Right lobe of liver (tissue), 6 donors: ENCODE data around the gene ZRANB1. TPM values are rescaled to one million over a fixed set of nuclear protein-coding genes. Genes with fewer than 3 reads are reported as not detected.

Source experiments
- ATAC-seq, 4 donors: fragments of 200-7000 bp; cut with Tn5 transposase; one replicate each; pipeline ENCODE4 v1.9.1; 2020; ENCODE audit warnings: mild to moderate bottlenecking in 4 of 4, moderate library complexity in 4 of 4
- DNase-seq, 3 donors: peaks; one replicate each; pipeline ENCODE4 v3.0.0-alpha.2; 2020
- H3K27ac ChIP-seq, 3 donors: fragments of 200-600 bp; one replicate each; pipeline ENCODE4 v1.8.0; 2022
- H3K27me3 ChIP-seq, 2 donors: fragments of 200-600 bp; one replicate each; pipeline ENCODE4 v1.8.0; 2022
- H3K36me3 ChIP-seq, 4 donors: fragments of 200-600 bp; sonication (generic) in 1 of 4; one replicate each; pipeline versions ENCODE4 v1.5.1 to v1.8.0; 2017 to 2022; ENCODE audit warnings: control low read depth in 1 of 4
- H3K4me1 ChIP-seq, 4 donors: fragments of 200-600 bp; sonication (generic) in 1 of 4; one replicate each; pipeline versions ENCODE4 v1.5.1 to v1.8.0; 2017 to 2022; ENCODE audit warnings: control low read depth in 1 of 4
- H3K4me3 ChIP-seq, 3 donors: fragments of 200-600 bp; one replicate each; pipeline ENCODE4 v1.8.0; 2022
- H3K9me3 ChIP-seq, 4 donors: fragments of 200-600 bp; sonication (generic) in 1 of 4; one replicate each; pipeline versions ENCODE4 v1.5.1 to v1.8.0; 2017 to 2022; ENCODE audit warnings: control low read depth in 1 of 4
- POLR2A ChIP-seq: fragments of 450-650 bp; IDR thresholded peaks from one replicate; pipeline ENCODE4 v1.6.1; 2017; ENCODE audit warnings: antibody characterized with exemption, mild to moderate bottlenecking
- WGBS: methylation state at CpG from one replicate; pipeline ENCODE4 v1.1.6; 2018; ENCODE audit warnings: low coverage, low lambda C conversion rate; ENCODE audit not compliant: insufficient coverage; ENCODE audit errors: missing lambda C conversion rate; 5-methylcytosine and 5-hydroxymethylcytosine counted together
- intact Hi-C, 2 donors: fragments of 100-400 bp; cut with DNase I; formaldehyde crosslinking; loops; one replicate each; pipeline versions ENCODE4 v1.11.2 to v1.14.1; 2022
- total RNA-seq, 6 experiments: library from RNA; depleted of rRNA in 2 of 6; stranded (reverse); fragments of >200 nt in 2 of 6; fragmentation: NEBNext Ultra II Directional in 3 of 6; extraction: Animal tissue kit (Norgen Biotek cat#: 25700) in 3 of 6; gene quantifications; one replicate each; pipeline versions ENCODE4 v1.1.0 to v1.2.4, GENCODE V29; 2016 to 2023
- TF ChIP-seq, protein P1 (sequence below), 4 donors: fragments of 200-600 bp in 3 of 4; fragments of 450-650 bp in 1 of 4; IDR thresholded peaks; one replicate each; pipeline versions ENCODE4 v1.5.1 to v1.8.0; 2016 to 2022; ENCODE audit warnings: antibody characterized with exemption in 4 of 4, mild to moderate bottlenecking in 2 of 4
- donor health status: DM: no; HTN: yes; CAD: no.
- donor health status: DM: no; HTN: no; CAD: no.
- donor health status: DM: no; HTN: no; CAD: no.
- donor health status: DM: no; HTN: yes; CAD: no.
- donor health status: DM: no; HTN: yes; CAD: no.

The ZRANB1 gene
- total RNA-seq, 6 experiments from 2014 or later, result 8.6 to 17.6 (median 11.6) TPM

DNA sequence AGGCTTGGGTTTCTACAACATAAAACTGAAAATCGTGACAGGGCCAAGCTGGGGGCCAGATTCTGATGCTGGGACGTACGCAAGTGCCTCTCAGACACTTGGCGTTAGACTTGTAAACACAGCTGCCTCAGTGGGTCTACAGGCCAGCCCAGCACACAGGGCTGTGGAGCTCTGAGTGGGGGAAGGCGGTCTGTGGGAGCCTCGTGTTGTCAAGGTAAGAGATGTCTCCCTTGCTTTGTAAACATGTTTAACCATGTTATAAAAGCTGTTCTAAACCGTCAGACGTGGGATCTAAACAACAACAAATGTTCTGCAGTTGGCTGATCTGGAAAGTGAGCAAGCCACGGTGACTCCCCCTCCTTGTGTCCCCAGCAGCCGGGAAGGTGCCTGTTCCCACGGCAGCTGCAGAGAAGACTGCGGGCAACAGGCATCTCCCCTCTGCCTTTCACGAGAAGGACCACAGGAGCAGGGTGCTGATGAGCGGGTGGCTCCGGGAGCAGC lies 67.8 kb downstream of the ZRANB1 start:
- no peaks in the 10 kb centered on the region for H3K4me1 ChIP-seq
- H3K4me3 ChIP-seq, result no peak overlapping the region
- DNase-seq (peak in 1 of 3 donors; percentile 25), ATAC-seq (no peak)
- H3K9me3 ChIP-seq, result no peaks in the 10 kb centered on the region
- H3K27ac ChIP-seq, result no peak overlapping the region
- no peak for TF ChIP-seq POLR2A
- TF ChIP-seq, protein P1, sequence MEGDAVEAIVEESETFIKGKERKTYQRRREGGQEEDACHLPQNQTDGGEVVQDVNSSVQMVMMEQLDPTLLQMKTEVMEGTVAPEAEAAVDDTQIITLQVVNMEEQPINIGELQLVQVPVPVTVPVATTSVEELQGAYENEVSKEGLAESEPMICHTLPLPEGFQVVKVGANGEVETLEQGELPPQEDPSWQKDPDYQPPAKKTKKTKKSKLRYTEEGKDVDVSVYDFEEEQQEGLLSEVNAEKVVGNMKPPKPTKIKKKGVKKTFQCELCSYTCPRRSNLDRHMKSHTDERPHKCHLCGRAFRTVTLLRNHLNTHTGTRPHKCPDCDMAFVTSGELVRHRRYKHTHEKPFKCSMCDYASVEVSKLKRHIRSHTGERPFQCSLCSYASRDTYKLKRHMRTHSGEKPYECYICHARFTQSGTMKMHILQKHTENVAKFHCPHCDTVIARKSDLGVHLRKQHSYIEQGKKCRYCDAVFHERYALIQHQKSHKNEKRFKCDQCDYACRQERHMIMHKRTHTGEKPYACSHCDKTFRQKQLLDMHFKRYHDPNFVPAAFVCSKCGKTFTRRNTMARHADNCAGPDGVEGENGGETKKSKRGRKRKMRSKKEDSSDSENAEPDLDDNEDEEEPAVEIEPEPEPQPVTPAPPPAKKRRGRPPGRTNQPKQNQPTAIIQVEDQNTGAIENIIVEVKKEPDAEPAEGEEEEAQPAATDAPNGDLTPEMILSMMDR (IDR thresholded peaks at IDR 0.05), result no peak
- intact Hi-C loops, result no loop called here
- no peaks in the 10 kb centered on the region for H3K27me3 ChIP-seq
- H3K36me3 ChIP-seq, result no peaks in the 10 kb centered on the region
- WGBS, result 33% methylated on average over 1 of the region's 15 CpGs

DNA sequence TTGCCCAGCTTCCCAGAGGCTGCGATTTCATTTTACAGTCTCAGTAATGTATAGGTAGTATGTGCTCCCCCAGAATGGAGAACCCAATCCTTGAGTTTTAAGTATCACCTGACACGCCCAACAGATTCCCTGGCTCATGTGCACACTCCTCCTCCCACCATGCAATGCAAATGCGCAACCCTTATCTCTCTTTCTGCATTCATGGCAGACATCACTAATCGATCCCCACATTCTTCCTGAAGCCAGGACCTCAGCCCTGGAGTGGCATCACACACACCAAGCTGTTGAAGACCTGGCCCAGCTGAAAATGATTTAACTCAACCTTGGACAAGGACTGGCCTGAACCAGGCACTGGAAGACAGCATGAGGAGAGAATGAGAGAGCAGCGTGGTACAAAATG lies 68.4 kb downstream of the ZRANB1 start:
- 88% methylated on average over 5 of the region's 5 CpGs for whole genome bisulfite sequencing
- intact Hi-C loops, result no loop called here
- H3K9me3 ChIP-seq, result no peaks in the 10 kb centered on the region
- no peaks in the 10 kb centered on the region for H3K36me3 ChIP-seq
- no peaks in the 10 kb centered on the region for H3K27me3 ChIP-seq
- no peak overlapping the region for H3K4me3 ChIP-seq
- TF ChIP-seq POLR2A, result no peak
- TF ChIP-seq, protein P1 (IDR thresholded peaks at IDR 0.05), result no peak
- ATAC-seq, result no peak
- DNase-seq, result peak in 1 of 3 donors; percentile 1
- H3K4me1 ChIP-seq, result no peaks in the 10 kb centered on the region
- no peak overlapping the region for H3K27ac ChIP-seq

DNA sequence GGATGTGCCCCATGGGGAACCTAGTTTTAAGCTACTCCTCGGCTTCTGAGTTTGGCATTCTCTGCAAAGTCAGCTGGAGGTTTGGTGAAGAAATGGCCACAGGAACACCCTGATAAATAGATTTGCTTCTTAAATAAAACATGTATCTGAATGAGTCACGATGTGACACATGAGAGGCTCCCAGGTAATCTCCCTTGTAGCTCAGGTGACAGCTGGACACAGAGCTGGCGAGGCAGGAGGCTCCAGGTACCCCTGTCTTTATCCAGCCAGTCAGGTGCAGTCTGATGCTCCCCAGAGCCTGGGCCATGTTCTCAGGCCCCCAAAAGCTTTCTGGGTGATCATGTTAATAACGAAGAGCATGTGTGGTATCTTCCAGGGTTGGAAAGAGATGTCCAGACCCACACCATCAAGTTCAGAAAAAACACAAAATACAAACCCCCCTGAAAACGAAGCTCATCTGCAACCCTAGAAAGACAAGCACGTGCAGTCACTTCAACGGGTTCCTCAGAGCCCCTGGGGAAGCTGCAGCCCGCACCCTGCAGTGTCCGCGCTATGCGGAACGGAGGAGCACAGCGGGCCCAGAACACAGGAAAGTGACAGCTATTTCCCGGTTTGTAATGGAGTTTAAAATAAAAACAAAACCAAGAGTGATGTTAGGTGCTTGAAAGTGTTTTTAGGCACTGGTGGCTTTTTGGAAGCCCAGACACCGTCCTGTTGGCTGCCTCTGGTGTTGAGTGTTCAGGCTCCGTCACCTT lies 69.4 kb downstream of the ZRANB1 start:
- no peaks in the 10 kb centered on the region for H3K36me3 ChIP-seq
- no peaks in the 10 kb centered on the region for H3K9me3 ChIP-seq
- H3K4me1 ChIP-seq, result no peaks in the 10 kb centered on the region
- TF ChIP-seq, protein P1 (IDR thresholded peaks at IDR 0.05), result no peak
- TF ChIP-seq POLR2A, result no peak
- 83% methylated on average over 15 of the region's 16 CpGs for WGBS
- no peak for DNase-seq
- intact Hi-C loops, result no loop called here
- ATAC-seq, result no peak
- H3K27me3 ChIP-seq, result no peaks in the 10 kb centered on the region
- H3K27ac ChIP-seq, result no peak overlapping the region
- H3K4me3 ChIP-seq, result no peak overlapping the region

DNA sequence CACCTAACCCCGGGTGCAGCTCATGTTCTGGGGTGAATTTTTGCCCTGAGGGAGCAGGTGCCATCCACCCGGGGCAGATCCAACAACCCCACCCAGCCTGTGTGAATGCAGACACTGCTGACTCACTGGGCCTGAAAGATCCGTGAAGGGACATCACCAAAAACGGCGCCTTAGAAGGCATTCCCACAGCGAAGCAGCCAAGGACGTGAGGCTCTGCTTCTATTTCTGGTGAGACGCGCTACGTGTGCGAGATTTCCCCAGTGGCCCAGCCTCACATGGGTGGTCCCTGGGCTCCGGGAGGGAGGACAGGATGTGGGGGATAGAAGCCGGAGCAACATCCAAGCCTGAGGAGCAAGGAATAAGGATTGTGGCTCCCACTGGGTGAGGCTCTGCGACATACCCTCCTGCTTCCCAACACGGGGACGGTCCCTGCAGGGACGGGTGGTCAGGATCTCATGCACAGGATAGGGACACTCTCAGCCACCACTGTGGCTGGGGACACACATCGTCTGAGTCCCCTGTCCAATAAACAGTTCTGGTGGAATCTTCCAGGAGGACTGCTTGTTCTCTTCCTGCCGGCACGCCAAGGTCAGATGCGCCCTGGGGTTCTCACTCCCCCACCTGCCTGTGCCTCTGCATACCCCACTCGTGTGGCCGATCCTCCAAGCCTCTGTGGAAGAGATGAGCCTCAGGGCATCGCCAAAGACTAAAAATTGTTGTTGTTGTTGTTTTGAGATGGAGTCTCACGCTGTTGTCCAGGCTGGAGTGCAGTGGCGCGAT lies 70.2 kb downstream of the ZRANB1 start:
- Histone ChIP-seq H3K4me3 (no peak overlapping the region), H3K27me3 (no peaks in the 10 kb centered on the region), H3K27ac (no peak overlapping the region), H3K4me1 (no peaks in the 10 kb centered on the region), H3K36me3 (no peaks in the 10 kb centered on the region), H3K9me3 (no peaks in the 10 kb centered on the region)
- WGBS, result 96% methylated on average over 5 of the region's 27 CpGs
- DNase-seq (peak in 1 of 3 donors; percentile 17), ATAC-seq (no peak)
- intact Hi-C loops, result no loop called here
- TF ChIP-seq POLR2A, result no peak
- TF ChIP-seq, protein P1 (IDR thresholded peaks at IDR 0.05), result no peak
